Dermis blood vessel endothelial cell (primary cell): ENCODE measurements around the gene FLAD1. TPM values are rescaled to one million over a fixed set of nuclear protein-coding genes. Genes with fewer than 3 reads are reported as not detected.

Experiments used
- DNase-seq: peaks from one replicate; pipeline ENCODE4 v3.0.0; 2010
- total RNA-seq: library from RNA; depleted of rRNA; stranded (reverse); fragments of >200 nt; gene quantifications from 2 replicates; pipeline ENCODE4 v1.2.3, GENCODE V29; 2014

The FLAD1 gene
- total RNA-seq, 1 donor from 2014 or later = 27.1 TPM

- no peak for DNase-seq
Measured at GRCh38 chr1:155018617-155019348, 35.6 kb downstream of the FLAD1 start.

DNA sequence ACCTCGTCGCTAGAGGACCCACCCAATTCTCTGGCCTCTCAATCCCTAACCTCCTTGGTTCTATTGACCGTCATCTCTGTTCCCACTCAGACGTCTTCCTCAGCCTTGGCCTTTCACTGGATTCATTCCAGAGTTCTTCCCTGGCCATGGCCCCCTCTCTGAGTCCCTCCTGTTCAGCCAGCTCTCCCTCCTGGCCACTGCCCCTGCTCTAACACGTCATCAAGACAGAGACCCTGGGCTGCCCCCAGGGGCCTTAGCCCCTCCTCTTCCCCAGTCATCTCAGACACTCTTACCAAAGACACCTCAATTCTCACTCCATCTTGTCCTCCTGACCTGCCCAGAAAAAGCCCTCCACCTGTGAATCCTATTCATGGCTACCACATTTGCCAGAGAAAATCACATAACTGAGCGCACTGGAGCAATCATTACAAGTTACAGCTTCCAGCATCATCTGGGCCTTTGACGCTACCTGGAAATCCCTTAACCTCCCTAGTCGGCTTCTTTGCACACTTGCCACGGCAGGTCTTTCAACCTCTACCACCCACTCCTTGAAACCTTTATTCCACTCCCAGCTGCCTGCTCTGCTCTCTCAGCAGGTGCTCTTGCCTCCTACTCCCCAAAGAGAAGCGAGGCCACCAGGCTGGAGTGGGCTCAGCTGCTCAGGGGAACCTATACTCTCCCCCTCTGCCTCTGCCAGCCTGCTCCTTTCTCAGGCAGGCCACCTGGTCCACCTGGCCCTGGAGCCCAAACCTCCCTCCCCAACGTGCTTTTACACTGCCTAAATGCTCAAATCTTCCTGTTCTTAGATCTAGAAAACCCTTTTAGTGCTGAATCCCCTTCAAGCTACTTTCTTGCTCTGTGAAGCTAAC is 36.5 kb downstream of the FLAD1 start:
- no peak for DNase-seq

DNA sequence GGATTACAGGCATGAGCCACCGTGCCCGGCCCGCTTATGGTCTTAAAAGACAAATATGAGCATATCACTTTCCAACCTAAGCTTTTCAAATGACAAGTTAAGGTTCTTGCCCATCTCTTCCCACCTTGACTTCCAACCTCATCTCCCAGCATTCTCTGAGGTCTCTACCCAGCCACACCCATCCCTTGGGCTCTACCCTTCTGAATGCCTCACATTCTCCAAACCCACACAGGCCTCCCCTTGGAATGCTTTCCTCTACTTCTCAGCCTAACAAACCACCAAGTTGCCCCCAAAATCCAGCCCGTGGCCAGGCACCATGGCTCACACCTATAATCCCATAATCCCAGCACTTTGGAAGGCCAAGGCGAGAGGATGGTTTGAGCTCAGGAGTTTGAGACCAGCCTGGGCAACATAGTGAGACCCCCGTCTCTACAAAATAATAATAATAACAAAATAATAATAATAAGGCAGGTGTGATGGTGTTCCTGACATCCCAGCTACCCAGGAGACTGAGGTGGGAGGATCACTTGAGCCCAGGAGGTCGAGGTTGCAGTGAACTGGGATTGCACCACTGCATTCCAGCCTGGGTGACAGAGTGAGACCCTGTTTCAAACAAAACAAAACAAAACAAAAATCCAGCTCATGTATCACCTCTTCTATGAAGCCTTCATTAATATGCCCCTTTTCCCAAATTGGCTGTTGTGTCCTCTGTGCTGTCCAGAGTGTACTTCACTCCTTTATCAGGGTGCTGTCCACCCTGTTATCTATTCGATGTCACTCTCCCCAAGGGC is 39.2 kb downstream of the FLAD1 start:
- DNase-seq = no peak

DNA sequence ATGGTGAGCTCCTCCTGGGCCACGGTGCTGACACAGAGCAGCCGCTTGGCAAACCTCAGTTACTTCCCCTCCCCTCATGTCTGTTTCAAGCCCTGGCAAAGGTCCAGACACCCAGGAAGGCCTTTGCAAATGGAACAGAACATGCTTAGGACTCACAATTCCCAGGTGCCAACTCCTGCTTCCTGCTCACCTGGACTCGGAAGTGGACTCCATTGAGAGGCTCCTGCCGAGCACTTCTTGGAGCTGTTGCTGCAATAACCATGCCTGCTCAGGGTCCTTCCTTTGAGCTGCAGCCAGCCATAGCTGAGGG is 39.7 kb downstream of the FLAD1 start:
- DNase-seq = no peak

DNA sequence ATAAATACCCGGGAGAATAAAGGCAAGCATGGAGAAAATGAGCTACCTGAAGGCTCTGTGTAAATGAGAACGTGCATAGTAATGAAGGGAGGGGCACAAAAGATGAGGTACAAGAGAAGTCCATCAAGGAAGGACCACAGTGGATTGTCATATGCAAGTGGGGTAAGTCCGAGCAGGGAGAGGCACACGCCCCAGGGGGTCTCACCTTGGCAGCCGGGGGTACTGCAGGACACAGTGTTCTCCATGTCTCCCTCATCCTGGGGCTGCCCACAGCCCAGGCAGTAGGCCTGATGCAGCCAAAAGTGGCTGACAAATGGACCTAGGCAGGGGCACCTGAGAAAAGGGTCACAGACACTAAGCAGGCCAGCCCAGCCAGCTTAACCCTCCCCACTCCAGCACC is 40.5 kb downstream of the FLAD1 start:
- no peak for DNase-seq

DNA sequence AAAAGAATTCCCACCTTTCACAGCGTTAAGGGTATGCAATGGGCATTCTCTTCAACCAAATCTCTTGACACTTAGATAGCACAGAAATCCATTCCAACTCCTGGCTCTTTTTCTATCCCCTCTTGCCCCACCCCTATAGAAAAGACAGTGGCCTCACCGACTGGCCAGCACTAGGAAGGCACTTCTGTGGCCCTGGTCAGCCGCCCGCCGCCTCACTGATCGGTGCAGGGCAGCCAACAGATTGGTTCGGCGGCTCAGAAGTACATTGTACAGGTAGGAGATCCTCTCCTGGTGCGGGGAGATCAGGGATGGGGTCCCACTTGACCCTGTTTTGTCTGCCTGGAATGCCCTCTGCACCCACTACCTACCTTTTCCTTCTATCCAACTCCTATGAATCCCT is 41.2 kb downstream of the FLAD1 start:
- no peak for DNase-seq

GRCh38 chr1:155026154-155026553 is 43.0 kb downstream of the FLAD1 start:
- no peak for DNase-seq

DNA sequence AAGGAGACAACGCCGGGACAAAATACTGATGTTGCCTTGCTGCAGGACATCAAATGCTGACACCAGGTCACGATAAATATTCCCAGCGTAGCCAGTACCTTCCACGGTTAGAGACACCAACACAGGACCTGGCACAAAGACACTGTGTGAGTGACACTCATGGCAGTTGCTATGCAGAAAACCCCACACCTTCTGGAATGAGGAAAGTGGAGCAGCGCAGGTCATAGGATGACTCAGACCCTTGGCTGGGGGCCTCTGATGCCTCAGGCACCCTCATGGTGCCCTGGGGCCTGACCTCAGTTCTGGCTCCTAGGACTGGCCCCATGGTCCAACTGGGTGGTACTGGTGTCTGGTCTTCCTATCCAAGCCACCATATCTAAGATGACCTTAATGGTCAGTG is 43.4 kb downstream of the FLAD1 start:
- no peak for DNase-seq

DNA sequence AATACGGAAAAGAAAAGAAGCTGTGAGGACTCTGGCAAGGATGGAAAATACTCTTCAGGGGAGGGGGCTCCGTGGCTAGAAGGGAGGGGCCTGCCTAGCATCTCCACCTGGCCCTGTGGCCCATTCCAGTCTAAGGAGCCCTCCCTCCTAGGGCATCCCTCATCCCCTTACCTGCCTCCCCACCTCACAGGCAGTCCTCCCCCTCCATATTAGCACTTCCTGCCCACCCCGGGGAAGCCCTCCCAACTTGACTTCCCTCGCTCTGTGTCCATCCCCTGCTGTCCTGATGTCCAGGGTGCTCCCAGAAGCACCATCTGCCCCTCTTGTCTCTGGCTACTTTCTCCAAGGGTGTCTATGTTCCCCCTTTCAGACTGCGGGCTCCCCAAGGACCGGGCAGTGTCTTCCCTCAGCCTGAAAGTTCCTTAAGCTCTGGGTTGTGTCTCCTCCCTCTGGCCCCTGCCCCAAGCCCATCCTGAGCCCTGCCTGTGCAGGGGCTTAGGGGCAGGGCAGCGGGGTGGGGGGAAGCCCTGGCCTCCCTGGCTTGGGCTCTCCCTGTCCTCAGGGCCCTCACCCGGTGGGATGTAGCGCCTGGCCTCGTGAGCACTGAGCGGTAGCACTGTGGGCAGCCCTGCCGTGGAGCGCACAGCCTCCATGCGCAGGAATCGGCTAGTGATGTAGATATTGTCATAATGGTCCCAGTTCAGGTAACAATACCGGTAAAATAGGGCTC is 46.5 kb downstream of the FLAD1 start:
- no peak for DNase-seq

DNA sequence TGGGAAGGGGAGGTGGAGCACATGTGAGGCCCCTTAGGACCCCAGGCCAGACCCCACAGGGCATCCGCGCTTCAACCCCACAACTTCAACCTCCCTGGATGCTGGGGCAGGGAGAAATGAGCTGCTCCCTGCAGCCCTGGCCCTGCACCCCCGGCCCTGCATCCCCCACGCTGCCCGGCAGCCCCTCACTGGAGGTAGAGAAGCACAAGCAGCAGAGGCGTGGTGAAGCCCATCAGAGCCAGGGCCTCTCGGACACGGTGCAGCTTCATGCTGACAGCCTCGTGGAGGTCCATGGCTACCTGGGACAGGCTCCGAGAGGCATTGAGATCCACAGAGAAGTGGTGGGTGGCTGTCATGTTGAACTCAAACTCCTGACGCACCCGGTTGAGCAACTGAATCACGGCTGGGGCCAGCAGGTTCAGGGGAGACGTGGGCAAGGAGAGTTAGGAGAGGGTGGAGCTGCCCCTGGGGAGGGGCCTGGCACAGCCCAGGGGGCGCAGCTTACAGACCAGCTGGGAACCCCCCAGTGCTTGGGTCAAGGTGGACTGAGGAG is 47.2 kb downstream of the FLAD1 start:
- no peak for DNase-seq

- DNase-seq = no peak
Measured at GRCh38 chr1:155030899-155031298, 47.8 kb downstream of the FLAD1 start.

- no peak for DNase-seq
Measured at GRCh38 chr1:155032886-155033285, 49.7 kb downstream of the FLAD1 start.

DNA sequence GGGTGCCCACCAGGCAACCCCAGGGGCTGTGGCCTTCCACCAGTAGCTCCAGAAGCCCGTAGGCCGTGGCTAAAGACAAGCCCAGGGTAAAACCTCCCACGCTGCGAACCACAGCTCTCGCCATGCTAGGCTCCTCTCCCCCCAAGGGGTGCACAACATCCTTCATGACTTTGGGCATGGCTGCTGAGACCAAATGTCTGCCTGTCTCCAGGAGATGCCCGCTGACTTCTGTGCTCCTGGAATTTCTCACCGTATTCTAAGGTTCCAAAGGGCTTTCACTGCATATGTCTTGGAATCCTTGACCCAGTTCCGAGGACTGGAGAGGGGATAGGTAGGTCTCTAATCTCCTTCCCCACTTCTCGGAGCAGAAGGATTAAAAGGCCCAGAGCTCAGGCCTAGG is 50.4 kb downstream of the FLAD1 start, which contains the start of the genes DCST1 and DCST2:
TSS of gene DCST1 (plus strand) at position 301 of the 400 bp plus-strand sequence. CDS start 213 bp downstream, outside the sequence.
TSS of gene DCST2 (minus strand) at position 258 of the 400 bp plus-strand sequence. CDS start at position 178, 80 bp downstream.
- DNase-seq = no peak

- DNase-seq = no peak
Measured at GRCh38 chr1:155034318-155035208, 51.4 kb downstream of the FLAD1 start.

- DNase-seq = no peak
Measured at GRCh38 chr1:155035936-155036335, 52.8 kb downstream of the FLAD1 start.

GRCh38 chr1:155037043-155037442 is 53.9 kb downstream of the FLAD1 start:
- no peak for DNase-seq

DNA sequence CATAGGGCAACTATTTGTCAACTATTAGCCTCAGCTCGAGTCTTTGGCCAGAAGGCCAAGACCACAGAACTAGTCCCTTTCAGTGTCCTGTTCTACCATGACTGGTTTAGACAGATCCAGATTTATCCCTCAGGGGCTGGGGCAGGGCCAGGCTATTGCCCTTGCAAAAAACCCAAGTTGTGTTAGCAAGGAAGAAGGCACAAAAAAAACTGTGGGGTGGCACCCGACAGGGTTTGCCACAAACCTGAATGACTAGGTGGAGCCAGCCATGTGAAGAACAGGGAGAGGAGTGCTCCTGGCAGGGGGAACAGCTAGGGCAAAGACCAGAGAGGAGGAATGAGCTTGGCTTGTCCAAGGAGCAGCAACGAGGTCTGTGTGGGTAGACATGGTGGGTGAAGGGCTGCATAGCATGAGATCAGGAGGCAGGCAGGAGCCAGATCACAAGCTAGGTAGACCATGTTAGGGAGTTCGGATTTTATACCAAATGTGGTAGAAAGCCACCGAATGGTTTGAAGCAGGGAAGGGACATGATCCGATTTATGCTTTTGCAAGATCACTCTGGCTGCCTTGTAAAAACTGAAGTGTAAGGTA is 54.8 kb downstream of the FLAD1 start:
- DNase-seq = no peak

GRCh38 chr1:155038602-155039307 is 55.6 kb downstream of the FLAD1 start:
- peak; percentile 56 for DNase-seq

DNA sequence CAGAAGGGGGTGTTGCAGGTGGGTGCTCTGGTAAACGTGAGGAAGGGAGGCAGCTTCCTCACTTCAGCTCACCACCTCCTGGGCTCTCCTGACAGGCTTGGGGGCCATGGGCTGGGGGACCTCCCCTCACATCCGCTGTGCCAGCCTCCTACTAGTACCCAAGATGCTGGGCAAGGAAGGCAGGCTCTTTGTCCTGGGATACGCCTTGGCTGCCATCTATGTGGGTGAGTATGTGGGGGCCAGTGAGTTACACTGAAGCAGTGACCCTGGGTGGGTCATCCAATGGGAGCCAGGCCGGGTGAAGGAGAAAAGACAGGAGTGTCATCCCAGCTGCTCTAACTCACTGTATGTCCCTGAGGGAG is 56.1 kb downstream of the FLAD1 start:
- no peak for DNase-seq
